Activated CD4-positive, alpha-beta memory T cell treated with anti-CD3 and anti-CD28 coated beads for 36 hours (primary cell): ENCODE results near the gene BPIFB4. TPM values are rescaled to one million over a fixed set of nuclear protein-coding genes. Genes with fewer than 3 reads are reported as not detected.
"Not testable (repeated sequence)": the region's sequence is repeated elsewhere in the genome, so short reads cannot be mapped to it uniquely, and the experiment has no call there.

ENCODE experiments used
- CTCF ChIA-PET: fragments of 350-600 bp; sonication (Branson Sonifier 250); formaldehyde crosslinking; loops from one replicate; lab custom pipeline; 2021; ENCODE audit warnings: antibody characterized with exemption, inconsistent platforms; lab: Charles Lee
- POLR2A ChIA-PET: fragments of 350-600 bp; sonication (Branson Sonifier 250); formaldehyde crosslinking; loops from one replicate; lab custom pipeline; 2021; ENCODE audit warnings: antibody characterized with exemption; lab: Charles Lee
- DNase-seq: peaks from one replicate; pipeline ENCODE4 v3.0.0-alpha.2; 2020
- H3K27ac Mint-ChIP-seq: one replicate; pipeline ENCODE4 v1.8.0; 2021; ENCODE audit warnings: mixed read lengths
- H3K27me3 Mint-ChIP-seq: one replicate; pipeline ENCODE4 v1.8.0; 2021; ENCODE audit warnings: mixed read lengths
- H3K36me3 Mint-ChIP-seq: one replicate; pipeline ENCODE4 v1.8.0; 2021; ENCODE audit warnings: mixed read lengths
- H3K4me1 Mint-ChIP-seq: one replicate; pipeline ENCODE4 v1.8.0; 2021; ENCODE audit warnings: low read depth, mixed read lengths
- H3K4me3 Mint-ChIP-seq: one replicate; pipeline ENCODE4 v1.8.0; 2021; ENCODE audit warnings: mild to moderate bottlenecking, mixed read lengths
- H3K9me3 Mint-ChIP-seq: one replicate; pipeline ENCODE4 v1.8.0; 2021; ENCODE audit warnings: mixed read lengths
- intact Hi-C: fragments of 100-400 bp; cut with micrococcal nuclease; formaldehyde crosslinking; loops from one replicate; pipeline ENCODE4 v1.15.1; 2023
- total RNA-seq, 2 experiments: library from RNA; stranded (reverse); gene quantifications; one replicate each; pipeline ENCODE4 v1.2.3, GENCODE V29; 2021

BPIFB4 gene
- total RNA-seq, 2 experiments from 2014 or later = not detected

- Mint-ChIP-seq H3K27ac (no peak overlapping the region), H3K9me3 (peaks cover 18% of the 10 kb centered on the region), H3K36me3 (no peaks in the 10 kb centered on the region), H3K27me3 (no peaks in the 10 kb centered on the region), H3K4me3 (no peak overlapping the region), H3K4me1 (no peaks in the 10 kb centered on the region)
- ChIA-PET CTCF (no interaction called here), POLR2A (no interaction called here)
- intact Hi-C loops = no loop called here
- DNase-seq = no peak
Measured at GRCh38 chr20:33043731-33044181, 35.7 kb upstream of the BPIFB4 start.

GRCh38 chr20:33045129-33045721 lies 34.2 kb upstream of the BPIFB4 start:
- CTCF ChIA-PET, H3K4me3 Mint-ChIP-seq: not testable (repeated sequence)

GRCh38 chr20:33046412-33046811 lies 33.0 kb upstream of the BPIFB4 start:
- CTCF ChIA-PET = interaction anchor here (0.6 kb wide), 1 partner anchor 308 kb away, joined by 3 read pairs; no protein-coding TSS in a partner anchor
- Mint-ChIP-seq H3K27ac (no peak overlapping the region), H3K4me3 (no peak overlapping the region), H3K36me3 (no peaks in the 10 kb centered on the region), H3K9me3 (peaks cover 18% of the 10 kb centered on the region), H3K27me3 (no peaks in the 10 kb centered on the region), H3K4me1 (no peaks in the 10 kb centered on the region)
- POLR2A ChIA-PET = no interaction called here
- intact Hi-C loops = no loop called here
- no peak for DNase-seq

More at GRCh38 chr20:33045129-33045721, 34.2 kb upstream of the BPIFB4 start:
- H3K27ac Mint-ChIP-seq, intact Hi-C loops, H3K36me3 Mint-ChIP-seq, H3K4me1 Mint-ChIP-seq, POLR2A ChIA-PET, DNase-seq, H3K27me3 Mint-ChIP-seq: not testable (repeated sequence)
- H3K9me3 Mint-ChIP-seq = peaks cover 18% of the 10 kb centered on the region

GRCh38 chr20:33051333-33051732 lies 28.1 kb upstream of the BPIFB4 start:
- intact Hi-C loops = no loop called here
- POLR2A ChIA-PET = no interaction called here

GRCh38 chr20:33053291-33054106 lies 25.9 kb upstream of the BPIFB4 start, which contains the start of gene BPIFB3:
Gene BPIFB3, plus strand, starts transcription at chr20:33053903. Its CDS starts 1,533 bp downstream, at chr20:33055436.
- intact Hi-C loops = no loop called here
- Mint-ChIP-seq H3K9me3 (no peaks in the 10 kb centered on the region), H3K4me1 (no peaks in the 10 kb centered on the region), H3K4me3 (no peak within 1 kb of the TSS), H3K27ac (no peak within 1 kb of the TSS), H3K36me3 (no peaks in the 10 kb centered on the region), H3K27me3 (no peaks in the 10 kb centered on the region)
- ChIA-PET POLR2A (no interaction called here), CTCF (no interaction called here)
- DNase-seq = no peak

More at GRCh38 chr20:33051333-33051732, 28.1 kb upstream of the BPIFB4 start:
- Mint-ChIP-seq H3K4me3 (no peak overlapping the region), H3K27me3 (no peaks in the 10 kb centered on the region), H3K36me3 (no peaks in the 10 kb centered on the region), H3K9me3 (peaks cover 4% of the 10 kb centered on the region), H3K27ac (no peak overlapping the region), H3K4me1 (no peaks in the 10 kb centered on the region)
- CTCF ChIA-PET = interaction anchor here (0.6 to 0.8 kb wide), 2 partner anchors 8 to 11 kb away, joined by 3 read pairs; no protein-coding TSS in a partner anchor
- no peak for DNase-seq

- POLR2A ChIA-PET = no interaction called here
- Mint-ChIP-seq H3K27ac (no peak overlapping the region), H3K36me3 (no peaks in the 10 kb centered on the region), H3K4me1 (no peaks in the 10 kb centered on the region), H3K27me3 (no peaks in the 10 kb centered on the region), H3K4me3 (no peak overlapping the region), H3K9me3 (no peaks in the 10 kb centered on the region)
- intact Hi-C loops = no loop called here
- no peak for DNase-seq
- CTCF ChIA-PET = no interaction called here
Measured at GRCh38 chr20:33054381-33054780, 25.1 kb upstream of the BPIFB4 start.

- H3K9me3 Mint-ChIP-seq = no peaks in the 10 kb centered on the region
- H3K27ac Mint-ChIP-seq = no peak overlapping the region
- ChIA-PET POLR2A (no interaction called here), CTCF (no interaction called here)
- H3K36me3 Mint-ChIP-seq = no peaks in the 10 kb centered on the region
- intact Hi-C loops = no loop called here
- DNase-seq = no peak
- no peaks in the 10 kb centered on the region for H3K4me1 Mint-ChIP-seq
- no peaks in the 10 kb centered on the region for H3K27me3 Mint-ChIP-seq
- H3K4me3 Mint-ChIP-seq = no peak overlapping the region
Measured at GRCh38 chr20:33054791-33055190, 24.7 kb upstream of the BPIFB4 start.

GRCh38 chr20:33059136-33059535 lies 20.3 kb upstream of the BPIFB4 start:
- intact Hi-C loops = no loop called here
- no peak for DNase-seq
- no peaks in the 10 kb centered on the region for H3K4me1 Mint-ChIP-seq
- H3K4me3 Mint-ChIP-seq = no peak overlapping the region
- ChIA-PET POLR2A (no interaction called here), CTCF (interaction anchor here (1.0 kb wide), 1 partner anchor 8 kb away, joined by 3 read pairs; no protein-coding TSS in a partner anchor)
- H3K27ac Mint-ChIP-seq = no peak overlapping the region
- H3K9me3 Mint-ChIP-seq = no peaks in the 10 kb centered on the region
- no peaks in the 10 kb centered on the region for H3K36me3 Mint-ChIP-seq
- no peaks in the 10 kb centered on the region for H3K27me3 Mint-ChIP-seq

GRCh38 chr20:33059741-33060390 lies 19.6 kb upstream of the BPIFB4 start:
- no peak for DNase-seq
- intact Hi-C loops = no loop called here
- no peaks in the 10 kb centered on the region for H3K4me1 Mint-ChIP-seq
- CTCF ChIA-PET = interaction anchor here (1.0 kb wide), 1 partner anchor 9 kb away, joined by 3 read pairs; no protein-coding TSS in a partner anchor
- no peaks in the 10 kb centered on the region for H3K9me3 Mint-ChIP-seq
- H3K36me3 Mint-ChIP-seq = no peaks in the 10 kb centered on the region
- no peaks in the 10 kb centered on the region for H3K27me3 Mint-ChIP-seq
- POLR2A ChIA-PET = no interaction called here
- H3K4me3 Mint-ChIP-seq = no peak overlapping the region
- no peak overlapping the region for H3K27ac Mint-ChIP-seq

GRCh38 chr20:33061658-33062028 lies 17.8 kb upstream of the BPIFB4 start:
- Mint-ChIP-seq H3K9me3 (no peaks in the 10 kb centered on the region), H3K27me3 (no peaks in the 10 kb centered on the region), H3K4me1 (no peaks in the 10 kb centered on the region), H3K4me3 (no peak overlapping the region), H3K27ac (no peak overlapping the region), H3K36me3 (no peaks in the 10 kb centered on the region)
- intact Hi-C loops = no loop called here
- ChIA-PET CTCF (no interaction called here), POLR2A (no interaction called here)
- DNase-seq = no peak

- ChIA-PET POLR2A (no interaction called here), CTCF (interaction anchor here (0.7 kb wide), 1 partner anchor 11 kb away, joined by 3 read pairs; no protein-coding TSS in a partner anchor)
- Mint-ChIP-seq H3K27ac (no peak overlapping the region), H3K4me1 (no peaks in the 10 kb centered on the region), H3K36me3 (no peaks in the 10 kb centered on the region), H3K27me3 (no peaks in the 10 kb centered on the region), H3K4me3 (no peak overlapping the region), H3K9me3 (no peaks in the 10 kb centered on the region)
- DNase-seq = no peak
- intact Hi-C loops = no loop called here
Measured at GRCh38 chr20:33062105-33062824, 17.2 kb upstream of the BPIFB4 start.

- no peaks in the 10 kb centered on the region for H3K4me1 Mint-ChIP-seq
- H3K27ac Mint-ChIP-seq = no peak overlapping the region
- H3K36me3 Mint-ChIP-seq = no peaks in the 10 kb centered on the region
- ChIA-PET CTCF (interaction anchor here (0.7 kb wide), 1 partner anchor 12 kb away, joined by 3 read pairs; no protein-coding TSS in a partner anchor), POLR2A (no interaction called here)
- no peak overlapping the region for H3K4me3 Mint-ChIP-seq
- intact Hi-C loops = no loop called here
- H3K27me3 Mint-ChIP-seq = no peaks in the 10 kb centered on the region
- H3K9me3 Mint-ChIP-seq = no peaks in the 10 kb centered on the region
- DNase-seq = no peak
Measured at GRCh38 chr20:33062825-33063149, 16.7 kb upstream of the BPIFB4 start.
